NCI-H1930 (cell line): ENCODE results near the gene INPP5D.
"Not testable (repeated sequence)": the region's sequence is repeated elsewhere in the genome, so short reads cannot be mapped to it uniquely, and the experiment has no call there.

Experiments
- DNase-seq, 2 experiments: peaks; one replicate each; lab custom pipeline; 2025; lab: John Stamatoyannopoulos, UW

The INPP5D gene

DNA sequence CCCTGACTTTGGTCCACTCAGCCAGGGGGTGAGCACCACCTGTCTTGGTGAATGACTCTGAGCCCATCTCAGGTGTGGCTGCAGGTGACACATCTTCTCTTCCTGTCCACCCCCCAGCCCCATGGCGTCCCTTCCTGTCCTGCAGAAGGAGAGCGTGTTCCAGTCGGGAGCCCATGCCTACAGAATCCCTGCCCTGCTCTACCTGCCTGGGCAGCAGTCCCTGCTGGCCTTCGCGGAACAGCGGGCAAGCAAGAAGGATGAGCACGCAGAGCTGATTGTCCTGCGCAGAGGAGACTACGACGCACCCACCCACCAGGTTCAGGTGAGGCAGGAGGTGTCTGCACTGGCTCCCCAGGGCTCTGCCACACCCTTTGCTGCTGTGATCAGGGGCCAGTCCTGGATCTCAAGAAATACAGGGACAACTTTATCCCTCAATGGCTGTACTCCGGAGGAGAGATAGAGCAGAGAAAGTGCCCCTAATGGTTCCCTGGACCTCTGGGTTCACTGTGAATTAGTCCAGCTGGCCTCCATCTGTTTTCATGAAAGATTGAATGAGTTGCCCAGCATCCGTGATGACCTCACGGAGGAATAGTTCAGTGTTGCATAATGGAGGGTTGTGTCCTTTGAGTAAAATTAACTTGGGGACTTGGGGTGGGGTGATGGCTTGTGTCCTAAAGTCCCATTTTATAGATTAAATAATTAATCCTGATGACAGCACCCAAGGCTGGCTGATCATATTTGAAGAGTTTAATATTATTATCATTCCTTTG lies 27.4 kb upstream of the INPP5D start, which contains the start of gene NEU2:
Gene NEU2, plus strand, starts transcription at position 122 of the 770 bp plus-strand sequence. Its CDS starts 0 bp downstream, at position 122.
- DNase-seq: no peak

DNA sequence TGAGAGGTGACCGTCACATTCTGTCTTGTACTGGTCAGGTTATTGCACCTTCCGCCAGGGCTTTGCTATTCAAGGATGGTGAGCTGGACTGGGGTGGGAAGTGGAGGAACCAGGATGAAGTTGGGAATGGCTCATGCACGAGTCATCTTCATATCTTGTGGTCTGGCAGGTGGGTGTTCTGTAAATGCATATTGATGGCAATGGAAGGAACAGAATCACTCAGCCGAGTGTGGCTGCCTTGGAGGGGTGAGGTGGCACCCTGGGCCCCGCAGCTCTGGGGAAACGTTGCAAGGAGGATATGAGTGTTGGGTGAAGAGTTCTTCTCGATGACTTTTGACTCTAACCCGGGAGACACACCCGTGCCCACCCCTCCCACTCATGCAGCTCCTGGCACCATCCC lies 26.5 kb upstream of the INPP5D start:
- DNase-seq: no peak

DNA sequence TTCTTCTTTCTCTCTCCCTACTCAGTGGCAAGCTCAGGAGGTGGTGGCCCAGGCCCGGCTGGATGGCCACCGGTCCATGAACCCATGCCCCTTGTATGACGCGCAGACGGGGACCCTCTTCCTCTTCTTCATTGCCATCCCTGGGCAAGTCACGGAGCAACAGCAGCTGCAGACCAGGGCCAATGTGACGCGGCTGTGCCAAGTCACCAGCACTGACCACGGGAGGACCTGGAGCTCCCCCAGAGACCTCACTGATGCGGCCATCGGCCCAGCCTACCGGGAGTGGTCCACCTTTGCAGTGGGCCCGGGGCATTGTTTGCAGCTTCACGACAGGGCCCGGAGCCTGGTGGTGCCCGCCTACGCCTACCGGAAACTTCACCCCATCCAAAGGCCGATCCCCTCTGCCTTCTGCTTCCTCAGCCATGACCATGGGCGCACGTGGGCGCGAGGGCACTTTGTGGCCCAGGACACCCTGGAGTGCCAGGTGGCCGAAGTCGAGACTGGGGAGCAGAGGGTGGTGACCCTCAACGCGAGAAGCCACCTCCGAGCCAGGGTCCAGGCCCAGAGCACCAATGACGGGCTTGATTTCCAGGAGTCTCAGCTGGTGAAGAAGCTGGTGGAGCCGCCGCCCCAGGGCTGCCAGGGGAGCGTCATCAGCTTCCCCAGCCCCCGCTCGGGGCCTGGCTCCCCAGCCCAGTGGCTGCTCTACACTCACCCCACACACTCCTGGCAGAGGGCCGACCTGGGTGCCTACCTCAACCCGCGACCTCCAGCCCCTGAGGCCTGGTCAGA lies 25.9 kb upstream of the INPP5D start:
- DNase-seq: no peak

DNA sequence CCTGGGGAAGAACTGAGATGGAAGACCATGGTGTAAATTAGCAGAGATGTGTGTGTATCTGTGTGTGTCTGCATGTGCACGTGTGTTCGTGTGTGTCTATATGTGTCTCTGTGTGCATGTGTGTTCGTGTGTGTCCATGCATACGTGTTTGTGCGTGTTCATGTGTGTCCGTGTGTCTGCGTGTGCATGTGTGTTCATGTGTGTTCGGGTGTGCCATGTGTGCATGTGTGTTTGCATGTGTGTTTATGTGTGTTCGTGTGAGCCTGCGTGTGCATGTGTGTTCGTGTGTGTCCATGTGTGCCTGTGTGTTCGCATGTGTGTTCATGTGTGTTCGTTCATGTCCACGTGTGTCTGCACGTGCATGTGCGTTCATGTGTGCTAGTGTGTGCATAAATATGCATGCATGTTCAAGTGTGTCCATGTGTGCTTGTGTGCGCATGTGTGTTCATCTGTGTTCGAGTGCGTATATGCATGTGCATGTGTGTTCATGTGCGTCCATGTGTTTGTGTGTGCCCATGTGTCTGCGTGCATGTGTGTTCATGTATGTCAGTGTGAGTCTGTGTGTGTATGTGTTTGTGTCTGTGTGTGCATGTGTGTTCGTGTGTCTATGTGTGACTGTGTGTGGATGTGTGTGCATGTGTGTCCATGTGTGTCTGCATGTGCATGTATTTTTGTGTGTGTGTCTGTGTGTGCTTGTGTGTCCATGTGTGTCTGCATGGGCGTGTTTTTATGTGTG lies 24.5 kb upstream of the INPP5D start:
- no peak for DNase-seq

DNA sequence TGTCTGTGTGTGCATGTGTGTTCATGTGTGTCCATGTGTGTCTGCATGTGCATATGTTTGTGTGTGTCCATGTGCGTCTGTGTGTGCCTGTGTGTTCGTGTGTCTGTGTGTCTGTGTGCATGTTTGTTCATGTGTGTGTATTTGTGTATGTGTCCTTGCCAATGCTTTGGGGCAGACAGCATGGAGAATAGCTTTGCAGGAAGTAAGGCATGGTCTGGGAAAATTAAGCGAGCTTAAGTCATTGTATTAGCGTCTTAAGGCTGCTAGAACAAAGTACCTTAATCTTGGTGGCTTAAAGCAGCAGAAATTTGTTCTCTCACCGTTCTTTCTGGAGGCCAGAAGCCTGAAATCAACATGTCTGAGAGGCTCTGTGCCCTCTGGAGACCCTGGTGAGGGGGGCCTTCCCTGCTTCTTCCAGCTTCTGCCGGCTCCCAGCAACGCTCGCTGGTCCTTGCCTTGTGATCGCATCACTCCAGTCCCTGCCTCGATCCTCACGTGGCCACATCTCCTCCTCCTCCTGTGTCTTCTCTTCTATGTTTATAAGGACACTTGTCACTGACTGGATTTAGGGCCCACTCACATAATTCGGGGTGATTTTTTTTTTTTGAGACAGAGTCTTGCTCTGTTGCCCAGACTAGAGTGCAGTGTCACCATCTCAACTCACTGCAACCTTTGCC lies 23.8 kb upstream of the INPP5D start:
- DNase-seq: no peak

DNA sequence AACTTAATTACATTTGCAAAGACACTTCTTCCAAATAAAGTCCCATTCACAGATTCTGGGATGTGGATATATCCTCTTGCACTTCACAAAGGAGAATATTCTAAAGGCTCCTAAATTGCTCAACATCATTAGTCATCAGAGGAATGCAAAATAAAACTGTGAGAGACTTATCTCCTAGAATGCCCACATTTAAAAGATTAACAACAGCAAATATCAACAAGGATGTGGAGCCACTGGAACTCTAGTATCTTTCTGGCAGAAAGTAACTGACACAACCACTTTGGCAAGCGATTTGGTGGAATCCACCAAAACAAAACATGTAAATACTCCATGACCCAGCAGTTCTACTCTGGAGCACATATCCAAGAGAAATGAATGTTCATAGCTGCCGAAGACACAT lies 23.1 kb upstream of the INPP5D start:
- DNase-seq: no peak

DNA sequence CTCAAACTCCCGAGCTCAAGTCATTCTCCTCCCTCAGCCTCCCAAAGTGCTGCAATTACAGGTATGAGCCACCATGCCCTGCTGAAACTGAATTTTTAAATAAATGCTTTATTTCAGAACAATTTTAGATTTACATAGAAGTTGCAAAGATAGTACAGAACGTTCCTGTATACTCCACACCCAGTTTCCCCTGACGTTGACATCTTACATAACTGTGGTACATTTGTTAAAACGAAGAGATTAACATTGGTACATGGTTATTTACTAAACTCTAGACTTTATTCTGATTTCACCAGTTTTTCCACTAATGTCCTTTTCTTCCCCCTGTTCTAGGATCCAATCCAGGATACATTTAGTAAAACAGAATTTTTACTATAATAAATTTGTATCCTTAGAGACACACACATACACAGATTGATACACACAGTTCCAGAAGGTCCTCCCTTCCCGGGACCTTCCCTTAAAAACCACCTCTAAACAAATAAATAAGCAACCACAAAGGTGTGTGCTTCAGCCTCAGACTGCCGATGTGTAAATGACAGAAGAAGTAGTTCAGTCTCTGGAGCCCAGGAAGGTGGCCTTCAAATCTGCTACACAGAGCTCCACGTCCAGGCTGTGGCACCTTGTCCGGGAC lies 20.8 kb upstream of the INPP5D start:
- DNase-seq: no peak

DNA sequence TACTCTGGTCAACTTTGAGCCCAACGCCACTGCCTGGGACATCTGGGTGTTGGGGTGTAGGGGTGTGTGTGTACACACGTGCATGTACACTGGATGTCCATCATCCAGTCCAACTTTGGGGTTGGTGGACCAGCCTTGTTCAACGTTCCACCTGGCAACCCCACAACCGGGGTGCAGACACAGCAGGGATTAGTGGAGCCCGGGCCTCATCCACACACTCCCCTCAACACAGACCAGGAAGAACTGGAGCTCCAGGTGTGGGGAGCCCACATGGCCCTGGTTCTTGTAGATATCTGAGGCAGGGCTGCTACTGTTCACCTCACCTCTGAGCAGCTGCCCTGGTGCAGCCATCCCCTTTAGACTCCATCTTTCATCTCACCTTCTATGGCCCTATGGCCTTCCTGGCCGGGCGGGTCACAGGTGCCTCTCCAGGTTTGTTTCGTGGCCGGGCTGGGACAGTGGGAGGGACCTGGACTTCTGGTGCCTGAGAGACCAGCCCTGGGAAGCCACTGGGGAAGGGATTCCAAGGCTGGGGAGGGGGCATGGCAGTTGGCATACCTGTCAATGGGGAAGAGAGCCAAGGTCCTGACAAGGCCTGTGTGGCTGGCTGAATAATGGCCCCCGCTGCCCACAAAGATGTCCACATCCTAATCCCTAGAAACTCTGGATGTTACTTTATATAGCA lies 20.2 kb upstream of the INPP5D start:
- DNase-seq: no peak

DNA sequence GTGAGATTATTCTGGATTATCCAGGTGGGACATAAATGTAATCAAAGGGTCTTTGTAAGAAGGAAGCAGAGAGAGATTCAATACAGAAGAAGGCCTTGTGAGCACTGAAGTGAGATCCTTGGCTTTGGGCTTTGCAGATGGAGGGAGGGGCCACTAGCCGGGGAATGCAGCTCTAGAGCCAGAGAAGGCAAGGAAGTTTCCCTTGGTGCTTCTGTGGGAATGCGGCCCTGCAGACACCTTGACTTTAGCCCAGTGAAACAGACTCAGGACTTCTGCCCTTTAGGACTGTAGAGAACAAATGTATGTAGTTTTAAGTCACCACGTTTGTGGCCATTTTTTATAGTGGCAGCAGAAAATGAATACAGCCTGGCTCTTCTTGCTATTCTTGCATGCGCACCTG lies 19.6 kb upstream of the INPP5D start:
- DNase-seq: no peak

DNA sequence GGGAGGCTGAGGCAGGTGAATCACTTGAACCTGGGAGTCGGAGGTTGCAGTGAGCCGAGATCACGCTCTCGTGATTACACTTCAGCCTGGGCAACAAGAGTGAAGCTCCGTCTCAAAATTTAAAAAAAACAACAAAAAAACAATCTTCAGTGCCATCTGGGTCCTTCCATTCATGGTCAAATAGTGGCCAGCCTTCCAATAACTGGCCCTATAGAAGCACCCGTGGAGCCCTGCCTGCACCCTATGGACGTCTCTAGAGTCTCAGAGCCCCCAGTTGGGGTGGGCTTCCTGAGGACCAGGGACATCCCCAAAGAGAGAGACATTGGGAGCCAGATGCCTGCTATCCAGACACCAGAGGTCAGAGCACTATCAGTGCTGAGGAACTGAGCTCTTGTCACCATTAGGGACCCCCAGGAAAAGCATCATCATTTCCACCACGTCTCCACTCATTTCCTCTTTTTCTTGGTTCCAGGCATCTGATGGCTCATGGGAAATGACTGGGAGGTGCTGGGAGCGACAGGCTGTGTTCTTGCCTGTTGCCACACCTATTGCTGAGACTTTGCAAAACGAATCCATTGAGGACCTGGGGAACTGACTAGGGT lies 18.3 kb upstream of the INPP5D start:
- DNase-seq: no peak

DNA sequence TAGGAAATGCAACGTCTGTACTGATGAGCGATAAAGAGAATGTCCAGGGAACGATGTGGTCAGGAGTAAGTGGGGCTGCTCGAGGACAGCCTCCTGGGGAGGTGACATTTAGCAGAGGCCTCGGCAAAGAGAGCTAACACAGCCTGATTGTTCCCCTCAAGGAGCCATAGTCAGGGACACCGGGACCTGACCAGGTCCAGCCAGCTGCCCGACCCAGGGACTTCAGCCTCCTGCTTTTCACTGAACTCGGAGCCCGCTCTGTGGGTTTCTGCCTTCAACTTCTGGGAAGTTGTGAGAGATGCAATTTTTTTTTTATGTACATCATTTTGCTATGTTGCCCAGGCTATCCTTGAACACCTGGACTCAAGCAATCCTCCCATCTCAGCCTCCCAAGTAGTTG lies 17.6 kb upstream of the INPP5D start:
- DNase-seq: no peak

DNA sequence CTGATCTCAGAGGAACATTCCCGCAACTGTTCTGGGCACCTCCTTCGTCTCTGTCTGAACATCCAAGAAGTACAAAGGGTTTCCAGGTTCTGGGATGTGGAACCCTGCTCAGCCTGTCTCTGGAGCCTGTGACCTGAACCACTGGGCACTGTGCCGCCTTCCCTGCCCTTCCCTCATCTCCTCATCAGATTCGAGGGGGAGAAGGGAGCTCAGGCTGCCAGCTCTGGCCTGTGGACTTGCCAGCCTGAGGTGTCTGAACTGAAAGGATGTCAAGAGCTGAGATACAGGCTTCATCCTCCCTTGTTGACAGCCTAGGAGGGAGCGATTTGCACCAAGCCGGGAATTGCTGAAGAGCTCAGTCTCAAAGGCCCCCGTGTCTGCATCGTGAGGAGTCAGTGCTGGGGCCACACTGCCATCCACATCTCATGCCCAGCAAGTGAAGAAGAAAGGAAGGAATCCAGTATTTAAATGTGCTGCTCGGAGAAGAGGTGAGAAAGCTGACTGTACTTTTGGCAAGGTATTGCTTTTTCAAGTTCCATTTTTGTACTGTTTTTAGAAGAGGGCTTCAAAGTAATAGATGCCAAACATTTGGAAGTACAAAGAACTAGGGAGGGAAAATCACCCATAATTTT lies 15.1 kb upstream of the INPP5D start:
- DNase-seq: no peak

DNA sequence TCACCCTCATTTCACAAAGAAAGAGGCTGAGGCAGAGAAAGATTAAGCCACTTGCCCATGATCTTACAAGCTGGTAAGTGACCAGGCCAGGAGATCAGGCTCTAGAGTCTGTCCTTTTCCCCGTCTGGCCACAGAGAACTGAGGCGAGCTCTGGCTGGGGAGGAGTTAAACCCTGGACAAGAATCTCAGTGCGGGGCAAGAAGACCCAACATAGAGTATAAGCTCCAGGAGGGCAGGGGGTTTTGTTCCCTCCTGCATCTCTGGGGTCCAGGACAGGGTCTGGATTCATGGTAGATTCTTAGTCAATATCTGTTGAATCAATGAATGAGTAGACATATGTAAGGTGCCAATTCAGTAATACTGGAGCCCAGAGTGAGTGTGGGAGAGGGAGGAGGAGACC lies 12.9 kb upstream of the INPP5D start:
- no peak for DNase-seq

DNA sequence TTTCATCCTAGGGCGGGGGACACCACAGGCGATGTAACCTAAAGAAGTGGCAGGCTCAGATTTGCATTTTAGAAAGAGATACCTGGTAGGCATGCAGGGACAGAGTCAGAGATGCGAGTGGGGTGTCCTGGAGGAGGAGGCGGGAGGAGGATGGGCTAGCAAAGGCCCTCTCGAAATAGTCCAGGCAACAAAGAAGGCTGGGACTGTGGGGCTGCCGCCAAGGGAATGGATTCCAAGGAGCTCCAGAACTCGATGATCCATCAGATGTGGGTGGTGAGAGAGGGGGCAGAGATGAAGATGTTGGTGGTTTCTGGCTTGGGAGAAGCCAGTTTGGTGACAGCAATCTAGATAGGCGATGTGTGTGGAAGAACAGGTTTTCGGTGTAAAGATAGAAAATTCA lies 12.5 kb upstream of the INPP5D start:
- DNase-seq: no peak

DNA sequence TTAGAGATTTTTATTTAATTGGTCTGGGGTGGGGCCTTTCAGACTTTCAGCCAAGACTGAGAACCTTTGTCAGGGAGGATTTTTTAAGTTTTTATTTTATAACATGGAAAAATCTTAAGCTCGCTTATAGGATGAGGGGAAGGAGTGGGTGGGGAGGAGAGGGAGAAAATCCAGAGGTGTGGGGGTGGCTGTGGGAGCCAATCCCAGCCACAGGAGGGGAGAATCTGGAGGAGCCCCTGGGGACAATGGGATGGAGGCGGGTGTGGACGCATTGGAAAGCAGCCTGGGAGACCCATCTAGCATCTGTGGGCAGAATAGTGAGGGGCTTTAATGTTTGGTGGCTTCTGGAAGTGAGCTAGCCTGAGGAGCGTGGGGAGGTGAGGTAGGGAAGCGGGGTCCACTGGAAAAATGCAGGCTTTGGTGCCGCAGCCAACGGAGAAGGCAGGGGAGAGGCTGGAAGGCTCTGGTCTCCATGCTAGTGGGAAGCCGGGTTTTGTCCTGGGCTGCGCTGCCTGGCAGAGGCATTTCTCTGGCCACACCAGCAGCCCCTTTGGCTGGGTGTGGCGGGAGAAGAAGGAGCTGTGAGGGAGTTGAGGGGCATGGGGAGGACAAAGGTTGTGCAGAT lies 11.5 kb upstream of the INPP5D start:
- DNase-seq: no peak

DNA sequence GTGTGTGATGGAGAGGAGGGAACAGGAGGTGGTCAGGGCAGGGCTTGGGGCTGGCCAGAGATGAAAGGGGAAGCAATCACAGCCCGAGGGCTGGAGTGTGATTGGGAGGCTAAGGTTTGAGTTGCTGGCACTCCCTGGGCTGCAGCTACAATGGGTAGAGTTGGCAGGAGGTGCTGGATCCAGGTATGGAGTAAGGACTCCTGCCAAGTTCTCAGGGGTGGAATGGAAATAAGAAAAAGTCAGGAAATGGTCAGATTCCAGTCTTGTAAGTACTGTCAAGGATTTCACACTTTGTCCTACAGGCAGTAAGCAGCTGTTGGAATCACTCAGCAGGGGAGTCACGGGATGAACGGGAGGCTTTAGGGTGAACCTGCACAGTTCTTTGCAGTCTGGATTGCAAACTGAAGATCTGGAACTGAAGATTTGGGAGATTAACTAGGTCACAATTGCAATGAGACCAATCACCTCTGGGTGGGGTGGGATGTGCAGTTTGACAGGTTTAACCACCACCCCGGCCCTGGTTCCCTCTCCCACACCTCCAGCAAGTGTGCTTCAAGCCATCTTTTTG lies 10.9 kb upstream of the INPP5D start:
- no peak for DNase-seq

DNA sequence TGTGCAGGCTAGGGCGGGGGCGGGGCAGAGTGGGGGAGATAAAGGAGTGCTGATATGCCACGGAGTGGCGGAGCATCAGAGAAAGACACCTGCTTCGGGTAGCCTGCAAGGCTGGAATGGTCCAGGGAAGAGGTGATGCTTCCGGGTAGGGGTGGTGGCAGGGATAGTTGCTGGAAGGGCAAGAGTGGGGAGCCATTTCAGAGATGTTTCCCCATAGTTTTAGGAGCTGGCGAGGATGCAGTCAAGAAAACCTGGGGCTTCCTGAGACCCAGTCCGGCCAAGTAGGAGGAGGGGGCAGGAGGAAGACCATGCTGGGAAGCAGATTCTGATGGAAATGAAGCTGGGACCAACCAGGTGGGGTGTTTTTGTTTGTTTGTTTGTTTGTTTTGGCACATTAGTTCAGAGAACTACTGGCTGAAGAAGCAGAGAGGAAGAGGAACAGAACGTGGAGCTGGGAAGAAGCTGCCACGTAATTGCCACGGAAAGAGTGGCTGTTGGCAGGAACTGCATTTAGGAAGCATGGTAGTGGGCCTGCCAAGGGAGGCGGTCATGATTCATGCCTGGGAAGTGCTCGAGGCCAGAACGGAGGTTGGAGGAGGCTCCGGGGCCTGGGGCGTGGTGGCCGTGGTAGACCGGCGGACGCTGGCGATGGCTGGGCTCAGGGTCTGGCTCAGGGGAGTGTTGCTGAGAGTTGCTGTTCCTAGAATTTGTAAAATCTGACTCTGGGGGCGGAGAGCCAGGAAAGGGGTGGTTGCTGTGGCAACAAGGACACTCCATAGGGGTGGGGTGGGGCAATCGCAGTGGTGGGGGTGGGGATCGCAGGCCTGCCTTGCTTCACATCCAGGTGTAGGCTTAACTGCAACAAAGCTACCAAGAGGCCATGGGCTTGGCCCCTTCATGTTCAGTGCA lies 8.6 kb upstream of the INPP5D start:
- DNase-seq: no peak

DNA sequence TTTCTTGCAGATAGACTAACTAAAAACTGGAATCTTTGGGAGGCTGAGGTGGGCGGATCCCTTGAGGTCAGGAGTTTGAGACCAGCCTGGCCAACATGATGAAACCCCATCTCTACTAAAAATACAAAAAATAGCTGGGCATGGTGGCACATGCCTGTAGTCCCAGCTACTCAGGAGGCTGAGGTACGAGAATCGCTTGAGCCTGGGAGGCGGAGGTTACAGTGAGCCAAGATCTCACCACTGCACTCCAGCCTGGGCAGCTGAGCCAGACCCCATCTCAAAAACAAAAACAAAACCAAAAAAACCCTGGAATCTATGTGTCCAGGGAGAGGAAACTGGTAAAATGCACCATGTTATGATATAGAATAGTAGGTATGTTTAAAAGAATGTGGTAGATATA lies 7.6 kb upstream of the INPP5D start:
- DNase-seq: not testable (repeated sequence)
